NB4 (cell line): ENCODE data around the gene ADGRE1.

ENCODE experiments used
- CTCF ChIP-seq: IDR thresholded peaks from one replicate; pipeline ENCODE4 v1.5.1; 2012; ENCODE audit warnings: low read depth, low read length
- MAX ChIP-seq: IDR thresholded peaks from 2 replicates; pipeline ENCODE4 v1.6.1; 2011; ENCODE audit warnings: low read depth, low read length

- TF ChIP-seq CTCF (no peak), MAX (no peak)
These were observed 992 bp upstream of the ADGRE1 start for GRCh38 chr19:6886277-6886897.
